ENCODE data around the gene FDPS.

DNA sequence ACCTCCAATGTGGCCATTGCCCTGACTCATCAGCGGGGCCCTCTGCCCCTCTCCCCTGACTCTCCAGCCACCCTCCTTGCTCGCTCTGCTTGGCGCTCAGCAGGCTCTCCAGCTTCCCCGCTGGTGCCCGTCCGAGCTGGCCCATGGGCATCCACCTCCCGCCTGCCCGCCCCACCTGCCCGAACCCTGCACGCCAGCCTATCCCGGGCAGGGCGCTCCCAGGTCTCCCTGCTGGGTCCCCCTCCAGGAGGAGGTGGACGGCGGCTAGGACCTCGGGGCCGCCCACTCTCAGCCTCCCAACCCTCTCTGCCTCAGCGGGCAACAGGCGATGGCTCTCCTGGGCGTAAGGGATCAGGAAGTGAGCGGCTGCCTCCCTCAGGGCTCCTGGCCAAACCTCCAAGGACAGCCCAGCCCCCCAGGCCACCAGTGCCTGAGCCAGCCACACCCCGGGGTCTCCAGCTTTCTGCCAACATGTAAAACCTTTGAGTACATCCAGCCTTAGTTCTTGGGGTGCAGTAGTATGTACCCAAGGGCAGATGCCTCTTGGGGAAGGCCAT is 20.6 kb upstream of the FDPS start:
- TF ChIP-seq POLR2A (IDR thresholded peaks at IDR 0.05) = no peak
- no peak for TF ChIP-seq CTCF (IDR thresholded peaks at IDR 0.05)
